RWPE2 (cell line): ENCODE data around the gene C6orf47.
"Not testable (repeated sequence)": the region's sequence is repeated elsewhere in the genome, so short reads cannot be mapped to it uniquely, and the experiment has no call there.

Experiments
- ATAC-seq: fragments of 200-7000 bp; cut with Tn5 transposase; 3 replicates; pipeline ENCODE4 v1.9.1; 2021; ENCODE audit warnings: low read depth
- DNase-seq: peaks from one replicate; pipeline ENCODE4 v3.0.0-alpha.2; 2020; ENCODE audit warnings: low spot score
- H3K27ac ChIP-seq: fragments of 450-650 bp; 2 replicates; pipeline ENCODE4 v1.5.1; 2017; ENCODE audit warnings: mild to moderate bottlenecking; ENCODE audit not compliant: poor library complexity, severe bottlenecking
- H3K27me3 ChIP-seq: fragments of 250-450 bp; sonication (Bioruptor Pico); 2 replicates; pipeline ENCODE4 v1.5.1; 2021; ENCODE audit warnings: mild to moderate bottlenecking, moderate library complexity; ENCODE audit not compliant: insufficient read depth, poor library complexity, severe bottlenecking
- H3K36me3 ChIP-seq: fragments of 250-450 bp; sonication (Bioruptor Pico); 2 replicates; pipeline ENCODE4 v1.5.1; 2020; ENCODE audit warnings: low read depth, mild to moderate bottlenecking, moderate library complexity
- H3K4me1 ChIP-seq: fragments of 250-450 bp; sonication (Bioruptor Pico); 2 replicates; pipeline ENCODE4 v1.5.1; 2021; ENCODE audit warnings: mild to moderate bottlenecking, moderate library complexity; ENCODE audit not compliant: insufficient read depth, poor library complexity, severe bottlenecking
- H3K4me3 ChIP-seq: fragments of 250-450 bp; sonication (Bioruptor Pico); 2 replicates; pipeline ENCODE4 v1.5.1; 2021; ENCODE audit warnings: mild to moderate bottlenecking, moderate library complexity; ENCODE audit not compliant: severe bottlenecking
- H3K9me3 ChIP-seq: fragments of 250-450 bp; sonication (Bioruptor Pico); 2 replicates; pipeline ENCODE4 v1.5.1; 2021; ENCODE audit warnings: mild to moderate bottlenecking, moderate library complexity; ENCODE audit not compliant: severe bottlenecking
- TF ChIP-seq, protein P1 (sequence below): fragments of 450-650 bp; IDR thresholded peaks from one replicate; pipeline ENCODE4 v1.5.1; 2017; ENCODE audit warnings: mild to moderate bottlenecking, moderate library complexity; ENCODE audit not compliant: poor library complexity, severe bottlenecking

C6orf47 gene, protein sequence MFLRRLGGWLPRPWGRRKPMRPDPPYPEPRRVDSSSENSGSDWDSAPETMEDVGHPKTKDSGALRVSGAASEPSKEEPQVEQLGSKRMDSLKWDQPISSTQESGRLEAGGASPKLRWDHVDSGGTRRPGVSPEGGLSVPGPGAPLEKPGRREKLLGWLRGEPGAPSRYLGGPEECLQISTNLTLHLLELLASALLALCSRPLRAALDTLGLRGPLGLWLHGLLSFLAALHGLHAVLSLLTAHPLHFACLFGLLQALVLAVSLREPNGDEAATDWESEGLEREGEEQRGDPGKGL

GRCh38 chr6:31660381-31661261 lies at the start of gene C6orf47:
Gene C6orf47 (minus strand): TSS chr6:31660778. CDS start chr6:31659947, 831 bp downstream.
- DNase-seq, result peak; percentile 86
- H3K36me3 ChIP-seq, result peaks cover 11% of the 10 kb centered on the region
- peak within 1 kb of the TSS; percentile 68 for H3K27ac ChIP-seq
- no peaks in the 10 kb centered on the region for H3K9me3 ChIP-seq
- TF ChIP-seq, protein P1, sequence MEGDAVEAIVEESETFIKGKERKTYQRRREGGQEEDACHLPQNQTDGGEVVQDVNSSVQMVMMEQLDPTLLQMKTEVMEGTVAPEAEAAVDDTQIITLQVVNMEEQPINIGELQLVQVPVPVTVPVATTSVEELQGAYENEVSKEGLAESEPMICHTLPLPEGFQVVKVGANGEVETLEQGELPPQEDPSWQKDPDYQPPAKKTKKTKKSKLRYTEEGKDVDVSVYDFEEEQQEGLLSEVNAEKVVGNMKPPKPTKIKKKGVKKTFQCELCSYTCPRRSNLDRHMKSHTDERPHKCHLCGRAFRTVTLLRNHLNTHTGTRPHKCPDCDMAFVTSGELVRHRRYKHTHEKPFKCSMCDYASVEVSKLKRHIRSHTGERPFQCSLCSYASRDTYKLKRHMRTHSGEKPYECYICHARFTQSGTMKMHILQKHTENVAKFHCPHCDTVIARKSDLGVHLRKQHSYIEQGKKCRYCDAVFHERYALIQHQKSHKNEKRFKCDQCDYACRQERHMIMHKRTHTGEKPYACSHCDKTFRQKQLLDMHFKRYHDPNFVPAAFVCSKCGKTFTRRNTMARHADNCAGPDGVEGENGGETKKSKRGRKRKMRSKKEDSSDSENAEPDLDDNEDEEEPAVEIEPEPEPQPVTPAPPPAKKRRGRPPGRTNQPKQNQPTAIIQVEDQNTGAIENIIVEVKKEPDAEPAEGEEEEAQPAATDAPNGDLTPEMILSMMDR, result no peak
- peak within 1 kb of the TSS; percentile 50 for H3K4me3 ChIP-seq
- no peaks in the 10 kb centered on the region for H3K27me3 ChIP-seq
- peak; percentile 82 for ATAC-seq
- H3K4me1 ChIP-seq, result peaks cover 13% of the 10 kb centered on the region

- H3K4me3 ChIP-seq, DNase-seq, H3K27me3 ChIP-seq, ATAC-seq, H3K9me3 ChIP-seq, H3K36me3 ChIP-seq, H3K4me1 ChIP-seq, H3K27ac ChIP-seq: not testable (repeated sequence)
These were observed 48.6 kb upstream of the C6orf47 start for GRCh38 chr6:31709157-31709556.

GRCh38 chr6:31708224-31708623 lies 47.6 kb upstream of the C6orf47 start:
- no peak for DNase-seq
- no peaks in the 10 kb centered on the region for H3K36me3 ChIP-seq
- no peak overlapping the region for H3K27ac ChIP-seq
- TF ChIP-seq, protein P1, result no peak
- no peak overlapping the region for H3K4me3 ChIP-seq
- no peaks in the 10 kb centered on the region for H3K9me3 ChIP-seq
- no peak for ATAC-seq
- no peaks in the 10 kb centered on the region for H3K27me3 ChIP-seq
- peaks cover 5% of the 10 kb centered on the region for H3K4me1 ChIP-seq

DNA sequence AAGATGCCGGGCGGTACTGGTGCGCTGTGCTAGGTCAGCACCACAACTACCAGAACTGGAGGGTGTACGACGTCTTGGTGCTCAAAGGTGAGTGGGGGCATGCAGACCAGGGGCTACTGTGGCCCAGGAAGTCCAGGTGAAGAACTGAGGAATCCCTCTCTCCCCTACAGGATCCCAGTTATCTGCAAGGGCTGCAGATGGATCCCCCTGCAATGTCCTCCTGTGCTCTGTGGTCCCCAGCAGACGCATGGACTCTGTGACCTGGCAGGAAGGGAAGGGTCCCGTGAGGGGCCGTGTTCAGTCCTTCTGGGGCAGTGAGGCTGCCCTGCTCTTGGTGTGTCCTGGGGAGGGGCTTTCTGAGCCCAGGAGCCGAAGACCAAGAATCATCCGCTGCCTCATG lies 47.1 kb upstream of the C6orf47 start:
- no peaks in the 10 kb centered on the region for H3K27me3 ChIP-seq
- H3K4me3 ChIP-seq, result no peak overlapping the region
- ATAC-seq, result no peak
- TF ChIP-seq, protein P1, result no peak
- H3K9me3 ChIP-seq, result no peaks in the 10 kb centered on the region
- H3K36me3 ChIP-seq, result no peaks in the 10 kb centered on the region
- DNase-seq, result no peak
- H3K27ac ChIP-seq, result no peak overlapping the region
- H3K4me1 ChIP-seq, result peaks cover 5% of the 10 kb centered on the region

DNA sequence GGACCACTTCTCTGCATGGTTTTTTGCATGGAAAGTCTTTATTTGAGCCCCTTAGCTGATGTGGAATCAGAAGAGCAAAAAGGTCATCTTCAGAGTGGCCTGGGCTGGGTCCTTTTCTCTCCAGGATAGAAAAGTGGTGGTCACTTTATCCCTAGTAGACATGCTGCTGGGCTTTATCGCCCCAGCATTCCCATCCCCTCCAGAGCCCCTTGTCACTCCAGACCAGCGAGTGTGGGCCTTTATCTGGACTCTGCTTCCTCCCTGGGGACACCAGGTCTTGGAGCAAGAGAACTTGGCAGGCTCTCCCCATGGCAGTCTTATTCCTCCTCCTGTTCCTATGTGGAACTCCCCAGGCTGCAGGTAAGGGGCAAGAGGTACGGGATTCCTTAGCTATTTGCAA lies 46.0 kb upstream of the C6orf47 start, which contains the start of gene LY6G6F:
LY6G6F (plus strand) TSS at position 268 of the 400 bp plus-strand sequence; CDS start at position 309, 41 bp downstream.
- Histone ChIP-seq H3K27me3 (no peaks in the 10 kb centered on the region), H3K36me3 (no peaks in the 10 kb centered on the region; the same call in 1 of the 2 replicates), H3K4me1 (peaks cover 5% of the 10 kb centered on the region), H3K9me3 (no peaks in the 10 kb centered on the region), H3K27ac (no peak within 1 kb of the TSS), H3K4me3 (no peak within 1 kb of the TSS)
- no peak for DNase-seq
- TF ChIP-seq, protein P1, result no peak
- no peak for ATAC-seq
